Small intestine (tissue), 7 donors: ENCODE measurements around the gene MTMR2. TPM values are rescaled to one million over a fixed set of nuclear protein-coding genes. Genes with fewer than 3 reads are reported as not detected.

ENCODE experiments used
- DNase-seq, 2 donors: peaks; one replicate each; pipeline versions ENCODE4 v3.0.0 to v3.0.0-alpha.2; 2013
- FAIRE-seq: peaks from 2 replicates; lab custom pipeline; 2012; peaks lifted over from hg19 to GRCh38; lab: Jason Lieb, UNC
- H3K27ac ChIP-seq, 3 donors: one replicate each; pipeline ENCODE4 v1.5.1; 2013; ENCODE audit warnings: low read length in 2 of 3, mild to moderate bottlenecking in 2 of 3, control low read depth in 1 of 3, inconsistent platforms in 1 of 3, low read depth in 1 of 3, moderate library complexity in 1 of 3
- H3K27me3 ChIP-seq, 3 donors: one replicate each; pipeline ENCODE4 v1.6.1; 2013; ENCODE audit warnings: low read length in 3 of 3, inconsistent platforms in 1 of 3; ENCODE audit not compliant: control insufficient read depth in 3 of 3, insufficient read depth in 3 of 3
- H3K36me3 ChIP-seq, 3 donors: one replicate each; pipeline ENCODE4 v1.6.1; 2013; ENCODE audit warnings: low read length in 3 of 3, inconsistent platforms in 1 of 3, low read depth in 1 of 3, mild to moderate bottlenecking in 1 of 3, moderate library complexity in 1 of 3; ENCODE audit not compliant: control insufficient read depth in 3 of 3, insufficient read depth in 2 of 3
- H3K4me1 ChIP-seq, 3 donors: one replicate each; pipeline ENCODE4 v1.6.1; 2013; ENCODE audit warnings: low read length in 2 of 3, inconsistent platforms in 1 of 3, low read depth in 1 of 3, mild to moderate bottlenecking in 1 of 3, moderate library complexity in 1 of 3; ENCODE audit not compliant: control insufficient read depth in 3 of 3, insufficient read depth in 2 of 3
- H3K4me3 ChIP-seq, 3 donors: one replicate each; pipeline ENCODE4 v1.5.1; 2013; ENCODE audit warnings: low read length in 3 of 3, control low read depth in 1 of 3, inconsistent platforms in 1 of 3, low read depth in 1 of 3, mild to moderate bottlenecking in 1 of 3, moderate library complexity in 1 of 3
- H3K9me3 ChIP-seq, 2 donors: one replicate each; pipeline ENCODE4 v1.6.1; 2013; ENCODE audit warnings: low read depth in 1 of 2, low read length in 1 of 2; ENCODE audit not compliant: control insufficient read depth in 2 of 2, insufficient read depth in 1 of 2
- WGBS, 3 donors: extraction: QIAGEN DNeasy Blood & Tissue Kit; methylation state at CpG; one replicate each; pipeline ENCODE4 v1.1.7; 2013; 5-methylcytosine and 5-hydroxymethylcytosine counted together
- polyA plus RNA-seq, 4 donors: library from polyadenylated mRNA; stranded (reverse) in 3 of 4; unstranded in 1 of 4; fragments of 200-250 nt in 3 of 4; fragments of 120-200 nt in 1 of 4; gene quantifications; one replicate each; pipeline versions ENCODE4 v1.2.1 to v1.2.3, GENCODE V29; 2013
- donor health status: healthy with polysubstance abuse.
- donor health status: control.
- donor health status: control.
- donor health status: Bipolar disorder and iron deficiency.
- donor health status: healthy.

The MTMR2 gene
- polyA plus RNA-seq, 4 donors: 4.7 to 26.8 (median 9.9) TPM

GRCh38 chr11:95835351-95835750 lies 88.6 kb downstream of the MTMR2 start:
- 63 to 77% (median 76%) methylated on average over 3 of the region's 3 CpGs for WGBS, 3 donors
- DNase-seq (no peak), FAIRE-seq (no peak)
- no peaks in the 10 kb centered on the region for H3K27me3 ChIP-seq
- no peak overlapping the region for H3K4me3 ChIP-seq
- no peak overlapping the region for H3K27ac ChIP-seq
- H3K9me3 ChIP-seq: no peaks in the 10 kb centered on the region
- H3K36me3 ChIP-seq: peaks cover 0 to 6% (median 4%) of the 10 kb centered on the region in 3 donors
- no peaks in the 10 kb centered on the region for H3K4me1 ChIP-seq

GRCh38 chr11:95833378-95833777 lies 90.5 kb downstream of the MTMR2 start:
- no peak for FAIRE-seq
- 48 to 85% (median 48%) methylated on average over 1 of the region's 1 CpG for WGBS, 3 donors

GRCh38 chr11:95832763-95833162 lies 91.1 kb downstream of the MTMR2 start:
- no peaks in the 10 kb centered on the region for H3K27me3 ChIP-seq
- FAIRE-seq (no peak), DNase-seq (no peak)
- H3K4me1 ChIP-seq: no peaks in the 10 kb centered on the region
- peaks cover 3 to 8% (median 7%) of the 10 kb centered on the region in 3 donors for H3K36me3 ChIP-seq
- H3K9me3 ChIP-seq: no peaks in the 10 kb centered on the region
- no peak overlapping the region for H3K27ac ChIP-seq
- 66 to 74% (median 73%) methylated on average over 3 of the region's 3 CpGs for WGBS, 3 donors
- H3K4me3 ChIP-seq: no peak overlapping the region

More at GRCh38 chr11:95833378-95833777, 90.5 kb downstream of the MTMR2 start:
- no peaks in the 10 kb centered on the region for H3K4me1 ChIP-seq
- H3K27me3 ChIP-seq: no peaks in the 10 kb centered on the region
- no peak overlapping the region for H3K4me3 ChIP-seq
- H3K36me3 ChIP-seq: peaks cover 3 to 10% (median 7%) of the 10 kb centered on the region in 3 donors
- DNase-seq: no peak
- H3K9me3 ChIP-seq: no peaks in the 10 kb centered on the region
- no peak overlapping the region for H3K27ac ChIP-seq

GRCh38 chr11:95831198-95831883 lies 92.6 kb downstream of the MTMR2 start:
- DNase-seq: no peak
- Histone ChIP-seq H3K4me3 (no peak overlapping the region), H3K36me3 (peaks cover 3 to 7% (median 6%) of the 10 kb centered on the region in 3 donors), H3K9me3 (no peaks in the 10 kb centered on the region), H3K4me1 (no peaks in the 10 kb centered on the region), H3K27me3 (no peaks in the 10 kb centered on the region), H3K27ac (no peak overlapping the region)
- 70 to 79% (median 71%) methylated on average over 2 of the region's 2 CpGs for WGBS, 3 donors
- no peak for FAIRE-seq

- no peak for FAIRE-seq
- Histone ChIP-seq H3K4me1 (no peaks in the 10 kb centered on the region), H3K36me3 (peaks cover 5 to 10% (median 6%) of the 10 kb centered on the region in 3 donors), H3K27me3 (no peaks in the 10 kb centered on the region), H3K27ac (no peak overlapping the region), H3K4me3 (no peak overlapping the region), H3K9me3 (no peaks in the 10 kb centered on the region)
- DNase-seq: no peak
- 94 to 98% (median 96%) methylated on average over 1 of the region's 1 CpG for WGBS, 3 donors
These were observed 94.2 kb downstream of the MTMR2 start for GRCh38 chr11:95829580-95830259.

GRCh38 chr11:95827696-95828095 lies 96.2 kb downstream of the MTMR2 start:
- DNase-seq (no peak), FAIRE-seq (no peak)
- peaks cover 3 to 10% (median 5%) of the 10 kb centered on the region in 3 donors for H3K36me3 ChIP-seq
- H3K27me3 ChIP-seq: no peaks in the 10 kb centered on the region
- H3K4me3 ChIP-seq: no peak overlapping the region
- no peaks in the 10 kb centered on the region for H3K4me1 ChIP-seq
- WGBS, 3 donors: 83 to 90% (median 89%) methylated on average over 4 of the region's 4 CpGs
- H3K9me3 ChIP-seq: no peaks in the 10 kb centered on the region
- H3K27ac ChIP-seq: no peak overlapping the region

GRCh38 chr11:95821640-95822039 lies 102.3 kb downstream of the MTMR2 start:
- no peaks in the 10 kb centered on the region for H3K27me3 ChIP-seq
- H3K4me3 ChIP-seq: no peak overlapping the region
- FAIRE-seq (no peak), DNase-seq (no peak)
- H3K9me3 ChIP-seq: no peaks in the 10 kb centered on the region
- 45 to 77% (median 68%) methylated on average over 2 of the region's 2 CpGs for WGBS, 3 donors
- no peak overlapping the region for H3K27ac ChIP-seq
- H3K4me1 ChIP-seq: no peaks in the 10 kb centered on the region
- H3K36me3 ChIP-seq: peaks cover 0 to 18% (median 4%) of the 10 kb centered on the region in 3 donors

- DNase-seq (no peak), FAIRE-seq (no peak)
- no peaks in the 10 kb centered on the region for H3K27me3 ChIP-seq
- no peaks in the 10 kb centered on the region for H3K4me1 ChIP-seq
- no peak overlapping the region for H3K27ac ChIP-seq
- WGBS, 3 donors: 88 to 94% (median 90%) methylated on average over 2 of the region's 2 CpGs
- peaks cover 0 to 24% (median 6%) of the 10 kb centered on the region in 3 donors for H3K36me3 ChIP-seq
- no peaks in the 10 kb centered on the region for H3K9me3 ChIP-seq
- H3K4me3 ChIP-seq: no peak overlapping the region
These were observed 107.9 kb downstream of the MTMR2 start for GRCh38 chr11:95816037-95816436.
